WTC11 (cell line): ENCODE measurements around the gene SGSM2.

ENCODE experiments used
- ATF1 ChIP-seq: sonication (generic); formaldehyde crosslinking; IDR thresholded peaks from 2 replicates; pipeline ENCODE4 v1.8.1; 2023; ENCODE audit warnings: mild to moderate bottlenecking, moderate library complexity, missing genetic modification reagents
- CBFB ChIP-seq: sonication (generic); formaldehyde crosslinking; IDR thresholded peaks from 2 replicates; pipeline ENCODE4 v1.8.1; 2022; ENCODE audit warnings: mild to moderate bottlenecking, low read depth, missing genetic modification reagents
- CTCF ChIP-seq: fragments of 200-600 bp; IDR thresholded peaks from 2 replicates; pipeline ENCODE4 v1.8.0; 2022; ENCODE audit warnings: antibody characterized with exemption
- EMX1 ChIP-seq: fragments of 250-450 bp; sonication (Bioruptor Pico); IDR thresholded peaks from 2 replicates; pipeline ENCODE4 v1.8.0; 2021; ENCODE audit warnings: mild to moderate bottlenecking
- MAX ChIP-seq: sonication (generic); formaldehyde crosslinking; IDR thresholded peaks from 2 replicates; pipeline ENCODE4 v1.8.0; 2022; ENCODE audit warnings: mild to moderate bottlenecking, missing genetic modification reagents
- NR3C1 ChIP-seq: sonication (generic); formaldehyde crosslinking; conservative IDR thresholded peaks from 2 replicates; pipeline ENCODE4 v1.8.1; 2023; ENCODE audit warnings: low read depth, mild to moderate bottlenecking, missing genetic modification reagents
- TEAD1 ChIP-seq: sonication (generic); formaldehyde crosslinking; IDR thresholded peaks from 2 replicates; pipeline ENCODE4 v1.8.0; 2022; ENCODE audit warnings: mild to moderate bottlenecking, missing genetic modification reagents
- TEAD4 ChIP-seq: sonication (generic); formaldehyde crosslinking; IDR thresholded peaks from 2 replicates; pipeline ENCODE4 v1.8.0; 2022; ENCODE audit warnings: mild to moderate bottlenecking, missing genetic modification reagents
- ZNF512 ChIP-seq: sonication (generic); formaldehyde crosslinking; IDR thresholded peaks from 2 replicates; pipeline ENCODE4 v1.8.1; 2022; ENCODE audit warnings: missing genetic modification reagents, borderline replicate concordance

- TF ChIP-seq CTCF = no peak
- TF ChIP-seq ZNF512 = no peak
- no peak for TF ChIP-seq CBFB (CRISPR knock-in tag)
- TF ChIP-seq TEAD4 (CRISPR knock-in tag) = no peak
- no peak for TF ChIP-seq TEAD1 (CRISPR knock-in tag)
- no peak for TF ChIP-seq NR3C1 (CRISPR knock-in tag)
- no peak for TF ChIP-seq EMX1 (CRISPR knock-in tag)
- TF ChIP-seq ATF1 (CRISPR knock-in tag) = no peak
- no peak for TF ChIP-seq MAX (CRISPR knock-in tag)
Measured at GRCh38 chr17:2387086-2388019, 50.1 kb downstream of the SGSM2 start.
